GM18867 (cell line): ENCODE measurements around the gene UBE3B.

Experiments
- ATAC-seq: cut with Tn5 transposase; IDR thresholded peaks from one replicate; pipeline ENCODE4 v1.9.1; 2021; ENCODE audit warnings: mild to moderate bottlenecking, moderate library complexity; ENCODE audit not compliant: unreplicated experiment

Gene UBE3B

DNA sequence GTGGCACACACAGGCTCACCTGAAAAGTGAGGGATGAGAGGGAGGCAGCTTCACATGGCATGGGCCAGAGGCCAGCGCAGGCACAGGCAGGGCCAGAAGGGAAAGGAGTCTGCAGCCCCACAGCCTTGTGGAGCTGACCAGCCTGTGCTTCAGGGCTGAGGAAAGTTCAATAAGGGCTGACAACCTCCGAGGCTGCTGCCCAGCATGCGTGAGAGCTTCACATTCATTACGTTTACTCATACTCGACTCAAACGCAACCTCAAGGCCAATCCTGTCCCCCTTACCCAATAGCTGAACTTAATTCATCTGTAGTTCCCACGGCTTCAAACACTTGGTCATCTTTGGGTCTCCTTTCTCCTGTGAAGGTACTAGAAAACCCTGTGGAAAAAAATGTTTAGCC, 91.1 kb downstream of the UBE3B start:
- no peak for ATAC-seq

DNA sequence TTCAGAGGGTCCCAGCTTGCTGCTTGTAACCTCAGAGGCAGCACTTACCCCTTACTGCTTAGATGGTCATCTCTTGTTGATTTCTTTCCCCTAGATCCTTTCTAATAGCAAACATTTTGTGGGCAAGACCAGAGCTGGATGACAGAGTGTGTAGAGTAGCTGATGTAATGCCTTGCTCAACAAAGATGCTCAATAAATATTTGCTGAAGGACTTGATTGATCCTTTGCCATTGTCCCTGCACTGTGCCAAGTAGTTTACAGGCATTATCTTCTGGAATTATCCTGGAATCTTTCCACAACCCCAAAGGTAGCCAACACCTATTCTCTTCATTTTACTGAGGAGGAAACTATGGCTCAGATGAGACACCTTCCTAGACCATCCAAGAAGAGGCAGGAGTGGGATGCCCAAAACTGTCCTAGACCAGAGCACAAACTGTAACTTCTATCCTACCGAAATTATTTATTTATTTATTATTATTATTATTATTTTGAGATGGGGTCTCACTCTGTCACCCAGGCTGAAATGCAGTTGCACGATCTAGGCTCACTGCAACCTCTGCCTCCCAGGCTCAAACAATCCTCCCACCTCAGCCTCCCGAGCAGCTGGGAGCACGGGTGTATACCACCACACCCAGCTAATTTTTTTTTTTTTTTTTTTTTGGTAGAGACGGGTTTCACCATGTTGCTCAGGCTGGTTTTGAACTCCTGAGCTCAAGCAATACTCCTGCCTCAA, 94.5 kb downstream of the UBE3B start:
- no peak for ATAC-seq

DNA sequence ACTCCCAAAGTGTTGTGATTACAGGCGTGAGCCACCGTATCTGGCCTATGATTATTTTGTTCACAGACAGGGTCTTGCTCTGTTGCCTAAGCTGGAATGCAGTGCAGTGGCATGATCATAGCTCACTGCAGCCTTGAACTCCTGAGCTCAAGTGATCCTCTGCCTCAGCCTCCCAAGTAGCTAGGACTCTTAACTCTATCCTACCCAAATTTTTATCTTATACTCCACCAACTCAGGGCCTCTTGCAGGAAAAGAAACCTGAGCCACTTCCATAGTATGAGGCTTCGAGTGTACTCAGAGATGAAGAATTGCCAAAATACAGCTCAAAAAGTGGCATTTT, 95.0 kb downstream of the UBE3B start:
- ATAC-seq = no peak

DNA sequence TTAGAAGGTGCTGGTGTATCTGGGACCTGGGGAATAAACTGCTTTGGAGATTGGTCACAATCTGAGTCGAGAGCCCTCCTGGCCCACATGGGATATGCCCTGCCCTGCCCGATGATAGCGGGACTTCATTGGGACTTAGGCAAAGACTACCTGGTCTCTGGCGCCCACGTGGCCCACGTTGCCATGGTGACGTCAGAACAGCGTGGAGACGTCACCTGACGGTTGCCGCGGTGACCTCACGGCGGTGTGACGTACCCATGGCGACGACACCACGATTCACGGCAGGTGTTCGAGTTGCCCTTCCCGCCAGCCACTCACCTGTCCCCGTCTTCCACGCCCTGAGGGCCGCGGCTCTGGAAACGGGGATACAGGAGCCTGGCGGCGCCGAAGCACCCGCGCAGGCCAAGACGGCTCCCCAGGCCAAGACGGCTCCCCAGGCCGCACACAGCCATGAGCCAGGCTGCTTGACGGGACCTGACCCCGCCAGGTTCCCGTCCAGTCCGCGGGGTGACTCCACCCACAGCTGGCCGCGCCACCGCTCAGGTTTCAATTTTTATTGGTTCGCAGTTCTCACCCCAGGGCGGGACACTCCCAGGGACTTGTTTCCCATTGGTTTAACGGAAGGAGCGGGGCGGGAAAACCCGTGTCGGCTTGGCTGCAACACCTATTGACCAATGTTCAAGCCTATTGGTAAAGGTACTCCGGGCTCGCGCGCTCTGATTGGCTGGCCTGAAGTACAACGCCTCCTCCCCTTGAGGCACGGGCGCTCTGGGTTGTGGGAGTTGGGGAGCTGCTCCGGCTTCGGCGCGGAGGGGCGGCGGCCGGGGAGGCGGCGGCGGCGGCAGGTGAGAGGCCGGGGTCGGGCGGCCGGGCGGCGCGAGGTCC, 95.8 kb downstream of the UBE3B start, which contains the start of the genes MMAB and MVK:
Gene MMAB (minus strand): TSS at position 476 of the 885 bp plus-strand sequence. CDS start 24 bp downstream, at position 452.
Gene MVK (plus strand): TSS at position 766 of the 885 bp plus-strand sequence. CDS start 1,029 bp downstream, outside the sequence.
- peak; percentile 91 for ATAC-seq

DNA sequence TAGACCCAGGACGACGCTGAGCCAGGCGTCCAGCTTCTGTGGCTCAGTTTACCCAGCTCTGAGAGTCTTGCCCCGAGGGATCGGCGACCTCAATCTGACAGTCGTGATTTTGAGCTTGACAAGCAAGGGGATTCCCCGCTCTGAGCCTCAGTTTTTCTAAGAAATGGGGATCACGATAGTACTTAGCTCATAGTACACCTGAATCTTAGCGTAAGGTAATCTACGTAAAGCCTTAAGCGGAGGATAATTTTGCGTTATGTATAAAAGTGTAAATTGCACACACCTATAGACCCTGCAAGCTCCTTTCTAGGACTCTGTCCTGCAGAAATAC, 96.4 kb downstream of the UBE3B start:
- ATAC-seq = no peak

DNA sequence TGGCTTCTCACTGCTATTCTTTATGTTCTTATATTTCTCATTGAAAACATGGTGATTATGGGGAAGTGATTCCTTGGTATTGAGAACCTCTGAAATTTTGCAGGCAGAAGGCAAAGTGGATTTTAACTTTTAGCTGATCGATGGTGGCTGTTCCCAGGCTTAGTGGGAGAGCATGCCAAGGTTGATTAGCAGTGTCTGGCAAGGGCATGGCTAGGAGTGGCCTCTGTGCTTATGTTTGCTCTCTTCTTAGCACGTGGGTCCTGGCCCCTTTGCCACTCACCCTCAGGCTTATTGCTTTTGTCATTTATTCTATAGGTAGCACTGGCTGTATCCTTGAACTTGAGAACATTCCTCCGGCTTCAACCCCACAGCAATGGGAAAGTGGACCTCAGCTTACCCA, 98.2 kb downstream of the UBE3B start:
- no peak for ATAC-seq

DNA sequence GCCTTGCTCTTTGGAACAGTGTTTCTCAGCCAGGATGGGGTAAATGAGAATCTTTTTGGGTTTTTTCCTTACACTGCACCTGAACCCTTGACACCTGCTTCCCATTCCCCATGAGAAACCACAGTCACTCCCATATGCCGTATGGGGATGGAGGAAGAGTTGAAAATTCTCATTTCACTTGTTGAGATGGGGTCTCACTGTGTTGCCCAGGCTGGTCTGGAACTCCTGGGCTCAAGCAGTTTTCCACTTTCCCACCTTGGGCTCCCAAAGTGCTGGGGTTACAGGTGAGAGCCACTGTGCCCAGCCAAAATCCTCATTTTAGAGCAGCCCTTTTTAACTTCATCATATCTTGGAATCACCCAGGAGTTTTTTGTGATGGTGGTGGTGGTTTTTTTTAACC, 99.9 kb downstream of the UBE3B start:
- ATAC-seq = no peak

DNA sequence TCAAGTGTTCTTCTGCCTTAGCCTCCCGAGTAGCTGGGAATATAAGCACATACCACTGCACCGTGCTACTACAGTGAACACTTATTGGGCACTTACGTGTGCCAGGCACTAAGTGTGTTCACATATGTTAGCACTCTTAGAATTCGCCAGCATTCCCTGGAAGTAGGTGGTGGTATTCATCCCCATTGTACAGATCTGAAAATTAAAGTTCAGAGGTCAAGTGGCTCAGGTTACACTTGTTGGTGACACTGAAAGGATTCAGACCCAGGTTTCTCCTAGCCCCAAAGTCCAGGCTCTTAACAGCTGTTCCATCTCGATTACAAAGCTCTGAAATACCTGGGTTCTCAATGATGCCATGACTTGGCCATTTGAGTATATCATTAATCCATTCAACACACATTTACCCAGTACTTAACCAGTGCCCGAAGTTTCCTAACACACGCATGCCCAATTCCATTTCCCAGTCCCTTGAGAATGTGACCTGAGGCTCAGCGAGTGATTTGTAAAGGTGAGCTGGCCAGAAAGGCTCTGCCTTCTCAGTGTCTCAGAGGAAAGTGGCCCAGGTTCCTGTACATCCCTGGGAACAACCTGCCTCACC, 101.0 kb downstream of the UBE3B start:
- no peak for ATAC-seq

DNA sequence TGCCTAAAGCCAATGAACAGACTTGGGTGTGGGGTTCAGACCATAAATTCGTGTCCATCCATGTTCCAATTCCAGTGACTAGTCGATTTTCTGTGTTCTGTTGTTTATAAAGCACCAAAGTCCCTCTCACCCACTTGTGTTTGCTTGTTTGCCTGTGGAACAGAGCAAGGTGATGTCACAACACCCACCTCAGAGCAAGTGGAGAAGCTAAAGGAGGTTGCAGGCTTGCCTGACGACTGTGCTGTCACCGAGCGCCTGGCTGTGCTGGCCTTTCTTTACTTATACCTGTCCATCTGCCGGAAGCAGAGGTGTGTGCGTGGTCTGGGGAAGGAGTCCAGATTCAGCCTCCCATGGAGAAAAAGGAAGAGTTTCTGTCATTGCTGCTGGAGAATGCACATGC, 102.2 kb downstream of the UBE3B start:
- ATAC-seq = no peak

DNA sequence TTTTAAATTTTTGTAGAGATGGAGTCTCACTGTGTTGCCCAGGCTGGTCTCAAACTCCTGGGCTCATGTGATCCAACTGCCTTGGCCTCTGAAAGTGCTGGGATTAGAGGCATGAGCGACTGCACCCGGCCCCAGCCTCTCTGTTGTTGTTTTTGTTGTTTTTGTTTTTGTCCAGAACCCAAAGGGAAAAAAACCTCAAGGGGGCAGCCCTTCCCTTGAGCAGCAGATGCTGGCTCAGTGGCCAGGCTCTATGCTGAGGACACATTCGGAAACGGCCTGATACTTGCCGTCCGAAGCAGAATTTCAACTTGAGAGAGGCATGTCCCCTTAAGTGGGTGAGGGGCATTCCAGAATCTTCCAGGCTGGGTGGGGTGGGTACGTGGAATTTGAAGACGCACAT, 102.8 kb downstream of the UBE3B start:
- ATAC-seq = no peak

DNA sequence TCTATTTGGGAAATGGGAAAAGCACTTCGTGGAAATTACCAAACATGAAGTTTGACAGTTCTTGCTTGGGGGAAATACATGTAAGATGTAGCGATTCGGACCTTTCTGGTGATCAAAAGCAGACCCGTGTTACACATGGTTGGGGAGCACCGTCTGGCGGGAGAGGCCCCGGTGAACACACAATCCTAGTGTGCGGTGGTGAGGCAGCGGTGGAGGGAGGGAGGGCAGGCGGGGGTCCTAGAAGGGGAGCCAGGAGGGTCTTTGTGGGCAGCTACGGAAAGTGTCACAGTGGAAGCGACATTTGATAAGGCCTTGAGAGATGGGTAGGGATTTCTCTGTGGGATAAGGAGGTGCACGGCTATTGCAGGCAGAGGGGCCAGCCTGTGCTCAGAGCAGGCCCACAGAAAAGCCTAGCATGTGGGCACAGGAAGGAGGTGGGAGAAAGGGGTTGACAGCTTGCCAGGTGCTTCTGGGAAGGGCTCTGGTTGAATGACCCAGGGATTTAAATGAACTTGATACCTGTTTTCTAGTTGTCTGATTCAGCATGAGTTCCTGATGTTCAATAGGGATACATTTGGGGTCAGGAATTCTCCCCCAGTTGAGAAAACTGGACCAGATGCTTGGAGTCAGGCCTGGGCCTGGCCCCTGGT, 103.4 kb downstream of the UBE3B start:
- no peak for ATAC-seq

DNA sequence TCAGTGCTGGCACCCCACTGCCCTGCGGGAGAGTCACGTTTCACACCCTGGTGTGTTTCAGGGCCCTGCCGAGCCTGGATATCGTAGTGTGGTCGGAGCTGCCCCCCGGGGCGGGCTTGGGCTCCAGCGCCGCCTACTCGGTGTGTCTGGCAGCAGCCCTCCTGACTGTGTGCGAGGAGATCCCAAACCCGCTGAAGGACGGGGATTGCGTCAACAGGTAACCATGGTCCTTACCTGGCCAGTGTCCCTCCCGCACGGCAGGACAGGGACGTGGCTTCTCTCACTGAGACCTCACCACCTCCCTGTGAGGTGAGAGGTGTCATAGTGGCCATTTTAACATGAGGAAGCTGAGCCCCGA, 103.9 kb downstream of the UBE3B start:
- ATAC-seq = no peak

DNA sequence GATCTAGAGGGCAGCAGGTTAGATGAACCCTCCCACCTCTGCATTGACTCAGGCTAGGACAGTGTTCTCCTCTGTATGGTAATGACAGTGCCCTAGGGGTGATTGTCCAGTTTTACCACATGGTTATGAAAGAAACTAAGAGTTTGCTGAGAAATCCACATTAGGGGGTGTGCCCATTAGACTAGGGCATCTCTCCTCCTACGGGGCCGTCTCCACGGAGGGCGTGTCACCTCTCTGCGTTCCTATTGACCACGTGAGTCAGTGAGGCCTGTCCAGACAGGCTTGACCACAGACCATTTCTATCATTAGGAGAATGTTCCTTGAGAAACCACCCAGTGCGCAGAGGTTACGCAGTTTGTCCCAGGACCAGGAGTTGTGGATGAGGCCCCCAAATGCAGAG, 104.4 kb downstream of the UBE3B start:
- no peak for ATAC-seq

DNA sequence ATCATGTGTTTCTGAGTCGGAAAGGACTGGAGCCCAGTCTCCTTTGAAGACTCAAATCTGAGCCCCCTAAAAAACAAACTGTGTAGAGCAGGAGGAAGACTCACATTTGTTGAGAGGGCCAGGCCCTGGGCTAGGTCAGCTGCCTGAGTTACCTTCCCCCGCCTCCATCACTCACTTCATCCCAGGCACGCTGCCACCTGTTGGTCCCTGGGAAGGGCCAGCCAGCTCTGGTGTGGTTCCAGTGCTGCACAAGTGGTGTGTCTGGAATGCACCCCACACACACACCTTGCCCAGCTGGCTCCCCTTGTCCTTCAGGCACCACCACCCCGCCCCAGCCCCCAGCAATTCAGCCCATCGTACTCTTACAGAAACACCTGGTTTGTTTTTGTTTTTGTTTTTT, 105.2 kb downstream of the UBE3B start:
- ATAC-seq = no peak

DNA sequence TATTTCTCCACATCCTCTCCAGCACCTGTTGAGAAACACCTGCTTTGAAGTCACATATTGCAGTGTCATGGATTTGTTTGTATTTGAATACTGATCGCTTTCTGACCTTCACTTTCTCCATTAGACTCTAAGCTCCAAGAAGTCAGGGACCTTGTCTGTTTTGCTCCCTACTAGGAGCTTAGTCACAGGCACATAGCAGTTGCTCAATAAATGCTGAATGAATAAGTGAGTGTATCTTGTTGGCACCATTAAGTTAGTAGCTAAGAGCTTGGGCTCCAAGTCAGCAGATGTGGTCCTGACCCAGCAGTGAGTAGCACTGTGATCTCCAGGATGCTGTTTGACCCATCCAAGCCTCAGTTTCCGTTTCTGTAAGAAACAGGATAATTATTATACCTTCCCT, 106.3 kb downstream of the UBE3B start:
- no peak for ATAC-seq
